Embryonic facial prominence (tissue), 1 donor: ENCODE data around the gene SLC26A4.

Experiments
- DNase-seq: peaks from one replicate; pipeline ENCODE4 v3.0.0-alpha.2; 2016; ENCODE audit errors: extremely low spot score

Gene SLC26A4

GRCh38 chr7:107746006-107746405, 85.4 kb downstream of the SLC26A4 start:
- no peak for DNase-seq

DNA sequence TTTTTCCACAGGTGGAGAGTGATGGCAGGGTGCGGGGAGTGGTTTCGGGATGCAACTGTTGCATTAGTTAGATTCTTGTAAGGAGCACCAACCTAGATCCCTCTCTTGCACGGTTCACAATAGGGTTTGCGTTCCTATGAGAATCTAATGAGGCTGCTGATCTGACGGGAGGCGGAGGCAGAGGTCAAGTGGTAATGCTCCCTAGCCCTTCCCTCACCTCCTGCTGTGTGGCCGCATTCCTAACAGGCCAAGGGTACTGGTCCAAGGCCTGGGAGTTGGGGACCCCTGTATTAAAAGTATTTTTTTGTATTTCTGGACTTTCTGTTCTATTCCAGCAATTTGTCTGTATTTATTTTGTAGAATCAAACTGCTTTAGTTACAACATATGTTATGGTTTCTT, 90.5 kb downstream of the SLC26A4 start:
- DNase-seq, result no peak

GRCh38 chr7:107754642-107755041, 94.0 kb downstream of the SLC26A4 start:
- no peak for DNase-seq

DNA sequence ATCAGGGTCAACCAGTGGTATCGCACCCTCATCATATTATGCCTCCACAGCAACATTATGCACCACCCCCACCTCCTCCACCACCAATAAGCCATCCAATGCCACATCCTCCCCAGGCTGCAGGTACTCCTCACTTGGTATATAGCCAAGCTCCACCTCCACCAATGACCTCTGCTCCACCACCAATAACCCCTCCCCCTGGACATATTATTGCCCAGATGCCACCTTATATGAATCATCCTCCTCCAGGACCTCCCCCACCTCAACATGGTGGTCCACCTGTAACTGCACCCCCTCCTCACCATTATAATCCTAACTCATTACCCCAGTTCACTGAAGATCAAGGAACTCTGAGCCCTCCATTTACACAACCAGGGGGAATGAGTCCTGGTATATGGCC, 98.0 kb downstream of the SLC26A4 start:
- DNase-seq, result no peak

DNA sequence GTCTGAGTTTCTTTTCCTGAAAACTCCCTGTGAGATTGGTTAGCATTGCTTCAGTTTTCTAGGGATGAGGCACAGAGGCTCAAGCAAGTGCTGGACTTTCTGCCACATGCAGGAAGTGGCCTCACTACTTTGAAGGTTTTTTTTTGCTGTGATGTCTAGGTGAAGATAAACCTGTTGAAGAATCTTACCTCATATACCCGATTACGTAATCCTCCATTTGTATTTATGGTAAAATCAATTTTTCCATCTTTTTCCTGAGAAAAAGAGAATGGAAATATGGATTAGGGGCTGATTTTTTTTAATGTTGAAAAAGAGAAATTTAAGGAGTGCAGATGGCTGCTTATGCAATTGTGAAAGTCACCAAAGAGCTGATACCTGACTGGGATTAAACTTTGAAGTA, 106.8 kb downstream of the SLC26A4 start:
- DNase-seq, result no peak
